Measurements from ENCODE around the gene CHRNE.
"Not testable (repeated sequence)": the region's sequence is repeated elsewhere in the genome, so short reads cannot be mapped to it uniquely, and the experiment has no call there.

CHRNE gene

GRCh38 chr17:4887581-4887980 lies 15.3 kb downstream of the CHRNE start:
- no peak for DNase-seq (ENCODE audit: low spot score)

- no peak for DNase-seq (ENCODE audit: low spot score)
Observed at GRCh38 chr17:4886830-4887229, 16.1 kb downstream of the CHRNE start.

- no peak for DNase-seq (ENCODE audit: low spot score)
Observed at GRCh38 chr17:4884489-4884888, 18.4 kb downstream of the CHRNE start.

GRCh38 chr17:4881761-4882555 lies 20.9 kb downstream of the CHRNE start:
- peak; percentile 76 for DNase-seq (ENCODE audit: low spot score)

GRCh38 chr17:4880857-4881256 lies 22.0 kb downstream of the CHRNE start:
- DNase-seq (ENCODE audit: low spot score), result no peak

- no peak for DNase-seq (ENCODE audit: low spot score)
Observed at GRCh38 chr17:4879601-4880000, 23.3 kb downstream of the CHRNE start.

GRCh38 chr17:4877089-4877488 lies 25.8 kb downstream of the CHRNE start:
- peak; percentile 87 for DNase-seq (ENCODE audit: low spot score)

- DNase-seq (ENCODE audit: low spot score), result peak; percentile 87
Observed at GRCh38 chr17:4872786-4873185, 30.1 kb downstream of the CHRNE start.

GRCh38 chr17:4870855-4871254 lies 32.0 kb downstream of the CHRNE start:
- no peak for DNase-seq (ENCODE audit: low spot score)

GRCh38 chr17:4869058-4869998 lies 33.6 kb downstream of the CHRNE start:
- DNase-seq (ENCODE audit: low spot score), result not testable (repeated sequence)

- DNase-seq (ENCODE audit: low spot score), result not testable (repeated sequence)
Observed at GRCh38 chr17:4867535-4867934, 35.4 kb downstream of the CHRNE start.

- DNase-seq (ENCODE audit: low spot score), result no peak
Observed at GRCh38 chr17:4863321-4863720, 39.6 kb downstream of the CHRNE start.

GRCh38 chr17:4862720-4863119 lies 40.2 kb downstream of the CHRNE start:
- DNase-seq (ENCODE audit: low spot score), result no peak

GRCh38 chr17:4861052-4861451 lies 41.8 kb downstream of the CHRNE start:
- DNase-seq (ENCODE audit: low spot score), result no peak

- DNase-seq (ENCODE audit: low spot score), result no peak
Observed at GRCh38 chr17:4860651-4861050, 42.2 kb downstream of the CHRNE start.

GRCh38 chr17:4859816-4860625 lies 42.9 kb downstream of the CHRNE start:
- peak; percentile 88 for DNase-seq (ENCODE audit: low spot score)

- peak; percentile 72 for DNase-seq (ENCODE audit: low spot score)
Observed at GRCh38 chr17:4858882-4859260, 44.0 kb downstream of the CHRNE start.

- DNase-seq (ENCODE audit: low spot score), result peak; percentile 97
Observed at GRCh38 chr17:4858068-4858881, 44.6 kb downstream of the CHRNE start.

- not testable (repeated sequence) for DNase-seq (ENCODE audit: low spot score)
Observed at GRCh38 chr17:4857347-4857746, 45.6 kb downstream of the CHRNE start.

GRCh38 chr17:4856937-4857314 lies 46.0 kb downstream of the CHRNE start:
- DNase-seq (ENCODE audit: low spot score), result peak; percentile 75

GRCh38 chr17:4856271-4856936 lies 46.5 kb downstream of the CHRNE start:
- no peak for DNase-seq (ENCODE audit: low spot score)
